RWPE2 (cell line): Measurements from ENCODE around the gene MMP7.

ENCODE experiments used
- ATAC-seq: fragments of 200-7000 bp; cut with Tn5 transposase; 3 replicates; pipeline ENCODE4 v1.9.1; 2021; ENCODE audit warnings: low read depth
- DNase-seq: peaks from one replicate; pipeline ENCODE4 v3.0.0-alpha.2; 2020; ENCODE audit warnings: low spot score
- H3K27ac ChIP-seq: fragments of 450-650 bp; 2 replicates; pipeline ENCODE4 v1.5.1; 2017; ENCODE audit warnings: mild to moderate bottlenecking; ENCODE audit not compliant: poor library complexity, severe bottlenecking
- H3K27me3 ChIP-seq: fragments of 250-450 bp; sonication (Bioruptor Pico); 2 replicates; pipeline ENCODE4 v1.5.1; 2021; ENCODE audit warnings: mild to moderate bottlenecking, moderate library complexity; ENCODE audit not compliant: insufficient read depth, poor library complexity, severe bottlenecking
- H3K36me3 ChIP-seq: fragments of 250-450 bp; sonication (Bioruptor Pico); 2 replicates; pipeline ENCODE4 v1.5.1; 2020; ENCODE audit warnings: low read depth, mild to moderate bottlenecking, moderate library complexity
- H3K4me1 ChIP-seq: fragments of 250-450 bp; sonication (Bioruptor Pico); 2 replicates; pipeline ENCODE4 v1.5.1; 2021; ENCODE audit warnings: mild to moderate bottlenecking, moderate library complexity; ENCODE audit not compliant: insufficient read depth, poor library complexity, severe bottlenecking
- H3K4me3 ChIP-seq: fragments of 250-450 bp; sonication (Bioruptor Pico); 2 replicates; pipeline ENCODE4 v1.5.1; 2021; ENCODE audit warnings: mild to moderate bottlenecking, moderate library complexity; ENCODE audit not compliant: severe bottlenecking
- H3K9me3 ChIP-seq: fragments of 250-450 bp; sonication (Bioruptor Pico); 2 replicates; pipeline ENCODE4 v1.5.1; 2021; ENCODE audit warnings: mild to moderate bottlenecking, moderate library complexity; ENCODE audit not compliant: severe bottlenecking
- CTCF ChIP-seq: fragments of 450-650 bp; IDR thresholded peaks from one replicate; pipeline ENCODE4 v1.5.1; 2017; ENCODE audit warnings: mild to moderate bottlenecking, moderate library complexity; ENCODE audit not compliant: poor library complexity, severe bottlenecking

The MMP7 gene

GRCh38 chr11:102478673-102479299 is 51.8 kb downstream of the MMP7 start:
- Histone ChIP-seq H3K27me3 (no peaks in the 10 kb centered on the region), H3K27ac (no peak overlapping the region), H3K9me3 (no peaks in the 10 kb centered on the region), H3K4me3 (no peak overlapping the region), H3K36me3 (no peaks in the 10 kb centered on the region), H3K4me1 (peaks cover 17% of the 10 kb centered on the region)
- TF ChIP-seq CTCF, result no peak
- no peak for ATAC-seq
- DNase-seq, result no peak

GRCh38 chr11:102476812-102477211 is 53.7 kb downstream of the MMP7 start:
- ATAC-seq (peak; percentile 97), DNase-seq (no peak)
- H3K9me3 ChIP-seq, result no peaks in the 10 kb centered on the region
- H3K36me3 ChIP-seq, result no peaks in the 10 kb centered on the region
- TF ChIP-seq CTCF, result no peak
- H3K27me3 ChIP-seq, result no peaks in the 10 kb centered on the region
- H3K4me1 ChIP-seq, result peaks cover 17% of the 10 kb centered on the region
- H3K4me3 ChIP-seq, result no peak overlapping the region
- H3K27ac ChIP-seq, result peak overlapping the region; percentile 39

DNA sequence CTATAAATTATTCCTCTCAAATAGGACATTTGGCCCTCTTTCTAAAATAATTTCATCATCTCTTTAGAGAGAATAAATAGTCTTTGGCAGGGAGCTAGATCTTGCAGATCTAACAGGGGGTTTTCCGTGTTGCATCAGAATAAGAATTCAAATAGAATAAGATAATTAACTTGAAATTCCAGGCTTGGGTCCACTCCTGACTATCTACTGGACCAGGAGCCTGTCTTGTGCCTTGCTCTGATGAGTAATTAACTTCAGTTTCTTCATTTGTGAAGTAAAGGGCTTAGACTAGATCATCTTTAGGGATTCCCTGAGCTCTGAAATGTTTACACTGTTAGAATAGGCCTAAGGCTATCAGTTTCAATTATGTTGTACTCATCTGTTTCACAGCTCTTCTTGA is 54.5 kb downstream of the MMP7 start:
- ATAC-seq (peak; percentile 51; the same call in 2 of the 3 replicates), DNase-seq (no peak)
- Histone ChIP-seq H3K27me3 (no peaks in the 10 kb centered on the region), H3K4me1 (peaks cover 17% of the 10 kb centered on the region), H3K36me3 (no peaks in the 10 kb centered on the region), H3K4me3 (no peak overlapping the region), H3K9me3 (no peaks in the 10 kb centered on the region), H3K27ac (peak overlapping the region; percentile 39)
- no peak for TF ChIP-seq CTCF

- ATAC-seq, result no peak
- no peaks in the 10 kb centered on the region for H3K9me3 ChIP-seq
- H3K36me3 ChIP-seq, result no peaks in the 10 kb centered on the region
- no peak for DNase-seq
- H3K27me3 ChIP-seq, result no peaks in the 10 kb centered on the region
- H3K4me1 ChIP-seq, result peaks cover 28% of the 10 kb centered on the region
- TF ChIP-seq CTCF, result no peak
- H3K4me3 ChIP-seq, result no peak overlapping the region
- H3K27ac ChIP-seq, result no peak overlapping the region
Observed at GRCh38 chr11:102473543-102473942, 57.0 kb downstream of the MMP7 start.

DNA sequence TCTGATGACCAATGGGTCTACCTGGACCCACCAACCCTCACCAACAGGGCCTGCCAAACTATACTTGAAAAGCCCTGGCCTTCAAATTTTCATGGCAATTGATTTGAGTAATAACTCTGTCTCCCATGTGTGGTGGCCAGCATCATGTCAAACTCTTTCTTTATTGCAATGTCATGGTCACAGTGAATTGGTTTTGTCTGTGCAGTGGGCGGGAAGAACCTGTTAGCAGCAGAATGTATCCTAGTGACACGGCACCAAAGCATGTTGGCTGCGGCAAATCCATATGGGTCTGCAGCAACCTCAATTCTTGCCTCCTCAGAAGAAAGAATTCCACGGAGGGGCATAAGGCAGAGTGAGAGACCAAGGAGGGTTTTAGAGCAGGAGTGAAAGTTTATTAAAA is 58.4 kb downstream of the MMP7 start:
- peaks cover 34% of the 10 kb centered on the region for H3K4me1 ChIP-seq
- no peaks in the 10 kb centered on the region for H3K9me3 ChIP-seq
- no peak for ATAC-seq
- no peak for DNase-seq
- no peaks in the 10 kb centered on the region for H3K36me3 ChIP-seq
- no peak overlapping the region for H3K4me3 ChIP-seq
- no peak overlapping the region for H3K27ac ChIP-seq
- no peak for TF ChIP-seq CTCF
- no peaks in the 10 kb centered on the region for H3K27me3 ChIP-seq
